Measurements from ENCODE around the gene POR.

Gene POR

GRCh38 chr7:75980430-75981202 lies 65.7 kb downstream of the POR start:
- DNase-seq, result no peak

- DNase-seq, result no peak
Measured at GRCh38 chr7:75981203-75981452, 66.2 kb downstream of the POR start.

GRCh38 chr7:75981453-75982305 lies 66.7 kb downstream of the POR start:
- DNase-seq, result no peak

GRCh38 chr7:75982306-75983064 lies 67.5 kb downstream of the POR start:
- DNase-seq, result no peak

GRCh38 chr7:75983471-75984129 lies 68.6 kb downstream of the POR start:
- DNase-seq, result no peak

GRCh38 chr7:75984130-75985008 lies 69.4 kb downstream of the POR start:
- DNase-seq, result no peak

GRCh38 chr7:75985009-75985517 lies 70.1 kb downstream of the POR start:
- DNase-seq, result no peak

GRCh38 chr7:75985518-75986146 lies 70.7 kb downstream of the POR start:
- no peak for DNase-seq

GRCh38 chr7:75986147-75986781 lies 71.3 kb downstream of the POR start:
- no peak for DNase-seq

- no peak for DNase-seq
Measured at GRCh38 chr7:75987026-75987804, 72.3 kb downstream of the POR start.

GRCh38 chr7:75987805-75988567 lies 73.0 kb downstream of the POR start:
- DNase-seq, result no peak

GRCh38 chr7:75988568-75989499 lies 73.9 kb downstream of the POR start:
- DNase-seq, result no peak

- no peak for DNase-seq
Measured at GRCh38 chr7:75989500-75990388, 74.8 kb downstream of the POR start.

GRCh38 chr7:75991531-75992082 lies 76.7 kb downstream of the POR start:
- DNase-seq, result no peak

GRCh38 chr7:75992083-75992755 lies 77.3 kb downstream of the POR start:
- no peak for DNase-seq
